Measurements from ENCODE around the gene CFAP57. TPM values are rescaled to one million over a fixed set of nuclear protein-coding genes. Genes with fewer than 3 reads are reported as not detected.

Gene CFAP57
- total and polyA plus RNA-seq, 2 of the 8 experiments (the other 6 are each of a cell fraction or from before 2014, with no cell fraction given), result 0.20 to 0.80 TPM

DNA sequence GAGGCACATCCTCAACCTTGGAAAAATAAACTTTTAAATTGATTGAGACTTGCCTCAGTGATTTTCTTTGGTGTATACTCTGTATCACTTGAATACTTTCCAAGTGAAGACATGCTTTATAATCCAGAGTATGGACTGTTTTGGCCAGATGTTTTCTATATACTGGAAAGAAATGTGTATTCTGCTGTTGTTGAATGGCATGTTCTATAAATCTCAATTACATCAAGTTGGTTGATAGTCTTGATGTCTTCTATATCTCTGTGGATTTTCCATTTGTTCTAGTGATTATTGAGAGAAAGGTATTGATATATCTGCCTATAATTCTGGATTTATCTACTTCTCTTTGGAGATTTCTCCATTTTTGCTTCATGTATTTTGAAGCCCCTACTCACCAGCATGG is 37.5 kb upstream of the CFAP57 start:
- peak; percentile 58 for FAIRE-seq
- TF ChIP-seq POLR2AphosphoS5 (IDR thresholded peaks at IDR 0.05; ENCODE audit: low read depth, low read length) (no peak), NANOG (IDR thresholded peaks at IDR 0.05; ENCODE audit: insufficient read depth, low read depth, low read length, poor library complexity, severe bottlenecking) (no peak), SIN3A (conservative IDR thresholded peaks at IDR 0.05 in 1 of 2, IDR thresholded peaks at IDR 0.05 in 1 of 2; ENCODE audit: low read depth in 1 of 2, low read length in 2 of 2) (no peak), JUN (IDR thresholded peaks at IDR 0.05; ENCODE audit: low read depth, low read length) (no peak), RAD21 (IDR thresholded peaks at IDR 0.05 in 1 of 2, conservative IDR thresholded peaks at IDR 0.05 in 1 of 2; ENCODE audit: low read depth in 2 of 2, low read length in 2 of 2) (no peak)
- H3K9me3 ChIP-seq (ENCODE audit: insufficient read depth in 2 of 2, low read depth in 1 of 2, low read length in 1 of 2), result peaks cover 14 to 20% of the 10 kb centered on the region in 2 experiments; a peak in 3 of 4 replicates

More for the DNA sequence above, 37.5 kb upstream of the CFAP57 start:
- no peak overlapping the region for H3K4me2 ChIP-seq (ENCODE audit: insufficient read depth in 1 of 2, low read depth in 2 of 2, low read length in 2 of 2)
- H3K56ac ChIP-seq (replicated peaks; ENCODE audit: insufficient read length, low read depth, low read length), result no peak overlapping the region
- H3K27me3 ChIP-seq (replicated peaks in 1 of 4; ENCODE audit: control insufficient read depth in 3 of 4, extremely low read depth in 1 of 4, insufficient read depth in 3 of 4, low read length in 3 of 4), result no peaks in the 10 kb centered on the region
- peaks cover 4% of the 10 kb centered on the region for H3K79me1 ChIP-seq (ENCODE audit: low read depth, low read length)
- H3K79me2 ChIP-seq (ENCODE audit: control insufficient read depth in 1 of 2, insufficient read depth in 2 of 2, low read length in 2 of 2), result no peaks in the 10 kb centered on the region
- H3K14ac ChIP-seq (ENCODE audit: insufficient read length), result no peak overlapping the region
- no peak overlapping the region for H2AFZ ChIP-seq (ENCODE audit: low read length)
- H3K27ac ChIP-seq (ENCODE audit: low read depth, low read length), result no peak overlapping the region
- no peak overlapping the region for H3K4me3 ChIP-seq (ENCODE audit: extremely low read depth in 1 of 4, insufficient read depth in 2 of 4, low read depth in 3 of 4, low read length in 4 of 4)
- no peak overlapping the region for H2AK5ac ChIP-seq (ENCODE audit: low read depth, low read length)
- H3K4me1 ChIP-seq (replicated peaks in 1 of 4; ENCODE audit: control insufficient read depth in 3 of 4, insufficient read depth in 4 of 4, low read length in 3 of 4), result no peaks in the 10 kb centered on the region
- DNase-seq (ENCODE audit: low read depth in 1 of 2, low spot score in 2 of 2), result no peak
- no peak overlapping the region for H3K9ac ChIP-seq (replicated peaks in 1 of 4; ENCODE audit: extremely low read depth in 1 of 4, low read depth in 3 of 4, low read length in 3 of 4)
- no peak overlapping the region for H2BK15ac ChIP-seq (ENCODE audit: low read length)
- no peak overlapping the region for H4K91ac ChIP-seq (replicated peaks; ENCODE audit: insufficient read length, low read length)
- H2BK20ac ChIP-seq (ENCODE audit: low read length), result no peak overlapping the region
- H3K23ac ChIP-seq (ENCODE audit: insufficient read length), result no peak overlapping the region
- H4K8ac ChIP-seq (ENCODE audit: extremely low read depth, insufficient read depth, low read length), result no peak overlapping the region
- H3K36me3 ChIP-seq (ENCODE audit: control insufficient read depth in 2 of 4, insufficient read depth in 4 of 4, low read length in 3 of 4), result peaks cover 0 to 18% (median 1%) of the 10 kb centered on the region in 4 experiments; a peak in 3 of 8 replicates
- H2BK12ac ChIP-seq (ENCODE audit: low read depth, low read length), result no peak overlapping the region
- peaks cover 2% of the 10 kb centered on the region; the same call in 1 of the 2 replicates for H3K23me2 ChIP-seq (ENCODE audit: low read depth, low read length)
- no peak overlapping the region for H4K5ac ChIP-seq (ENCODE audit: insufficient read length, low read depth, low read length)
- CTCF ChIA-PET (ENCODE audit: partially characterized antibody), result interaction anchor here (1.0 kb wide), 1 partner anchor 61 kb away, joined by 3 read pairs; no protein-coding TSS in a partner anchor
- H2BK5ac ChIP-seq (ENCODE audit: low read depth, low read length), result no peak overlapping the region
- peaks cover 0 to 2% of the 10 kb centered on the region in 2 experiments for H4K20me1 ChIP-seq (replicated peaks in 1 of 2; ENCODE audit: control insufficient read depth in 1 of 2, insufficient read depth in 2 of 2, low read length in 2 of 2)
- POLR2A ChIA-PET (ENCODE audit: partially characterized antibody), result interaction anchor here (1.9 kb wide), 1 partner anchor 12 kb away, joined by 12 read pairs; no protein-coding TSS in a partner anchor
- H3K4ac ChIP-seq (replicated peaks; ENCODE audit: insufficient read length, low read depth, low read length), result no peak overlapping the region
- H3K18ac ChIP-seq (ENCODE audit: extremely low read depth, low read length), result no peak overlapping the region
- H2BK120ac ChIP-seq (replicated peaks; ENCODE audit: low read depth, low read length), result no peak overlapping the region

All from H1 (cell line).